Stimulated activated naive CD8-positive, alpha-beta T cell treated with anti-CD3 and anti-CD28 coated beads, Interleukin-15, amount 100 ng/mL, for 72 hours (primary cell): Measurements from ENCODE around the gene TAB2.
"Not testable (repeated sequence)": the region's sequence is repeated elsewhere in the genome, so short reads cannot be mapped to it uniquely, and the experiment has no call there.

Experiments used
- ATAC-seq: fragments of 150-1000 bp; cut with Tn5 transposase; 2 replicates; pipeline ENCODE4 v1.10.0; 2021; ENCODE audit warnings: mild to moderate bottlenecking, moderate library complexity
- DNase-seq, 2 donors: peaks; one replicate each; pipeline ENCODE4 v3.0.0; 2021 to 2022
- H3K27ac Mint-ChIP-seq, 2 donors: one replicate each; pipeline ENCODE4 v1.8.0; 2022; ENCODE audit warnings: mild to moderate bottlenecking in 2 of 2, mixed read lengths in 2 of 2, moderate library complexity in 2 of 2
- H3K27me3 Mint-ChIP-seq: one replicate; pipeline ENCODE4 v1.8.0; 2022; ENCODE audit warnings: mixed read lengths
- H3K4me1 Mint-ChIP-seq: one replicate; pipeline ENCODE4 v1.8.0; 2022; ENCODE audit warnings: mild to moderate bottlenecking, mixed read lengths
- H3K4me3 Mint-ChIP-seq, 2 donors: one replicate each; pipeline ENCODE4 v1.8.0; 2022; ENCODE audit warnings: mild to moderate bottlenecking in 2 of 2, mixed read lengths in 2 of 2, moderate library complexity in 1 of 2
- H3K9me3 Mint-ChIP-seq, 2 donors: one replicate each; pipeline ENCODE4 v1.8.0; 2022; ENCODE audit warnings: mixed read lengths in 2 of 2

The TAB2 gene

GRCh38 chr6:149455031-149455732, 137.7 kb downstream of the TAB2 start:
- DNase-seq, result no peak
- H3K27me3 Mint-ChIP-seq, result no peaks in the 10 kb centered on the region
- no peak for ATAC-seq
- H3K4me1 Mint-ChIP-seq, result peaks cover 44% of the 10 kb centered on the region
- no peak overlapping the region for H3K27ac Mint-ChIP-seq
- H3K9me3 Mint-ChIP-seq, result no peaks in the 10 kb centered on the region
- H3K4me3 Mint-ChIP-seq, result no peak overlapping the region

DNA sequence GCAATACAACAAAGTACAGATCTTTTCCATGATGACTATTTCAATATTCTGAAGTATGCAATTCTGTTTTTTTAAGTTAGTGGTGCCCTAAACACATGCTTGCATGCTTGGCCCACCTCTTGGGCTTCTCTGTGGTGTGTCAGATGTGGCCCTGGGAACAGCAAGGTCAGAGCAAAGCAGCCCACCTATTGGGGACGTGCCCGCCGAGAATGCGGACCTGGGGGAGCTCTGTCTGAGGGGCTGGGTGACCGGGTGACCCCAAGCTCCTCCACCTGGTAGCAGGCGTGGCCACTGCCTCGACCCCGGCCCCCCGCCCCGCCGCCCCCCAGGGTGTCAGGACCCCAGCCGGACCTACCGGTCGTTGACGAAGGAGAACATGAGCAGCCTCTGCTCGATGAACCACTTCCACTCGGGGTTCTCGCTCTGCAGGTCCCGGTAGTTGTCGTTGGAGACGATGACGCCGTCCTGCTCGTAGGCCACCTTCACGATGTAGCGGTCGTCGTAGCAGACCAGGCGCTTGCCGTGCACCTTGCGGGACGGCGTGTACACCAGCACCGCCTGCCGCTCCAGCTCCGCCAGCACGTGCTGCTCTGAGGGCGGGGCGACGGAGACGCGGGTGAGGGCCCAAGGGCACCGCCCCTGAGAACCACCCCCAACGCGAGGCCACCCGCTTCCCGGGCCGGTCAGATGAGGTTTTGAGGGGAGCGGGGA, 139.0 kb downstream of the TAB2 start:
- Mint-ChIP-seq H3K4me3 (no peak overlapping the region), H3K9me3 (no peaks in the 10 kb centered on the region), H3K27ac (no peak overlapping the region), H3K4me1 (peaks cover 45% of the 10 kb centered on the region), H3K27me3 (no peaks in the 10 kb centered on the region)
- ATAC-seq (no peak), DNase-seq (no peak)

GRCh38 chr6:149457316-149457884, 139.9 kb downstream of the TAB2 start:
- no peaks in the 10 kb centered on the region for H3K9me3 Mint-ChIP-seq
- DNase-seq (no peak), ATAC-seq (no peak)
- no peak overlapping the region for H3K4me3 Mint-ChIP-seq
- H3K27ac Mint-ChIP-seq, result no peak overlapping the region
- peaks cover 36% of the 10 kb centered on the region for H3K4me1 Mint-ChIP-seq
- no peaks in the 10 kb centered on the region for H3K27me3 Mint-ChIP-seq

DNA sequence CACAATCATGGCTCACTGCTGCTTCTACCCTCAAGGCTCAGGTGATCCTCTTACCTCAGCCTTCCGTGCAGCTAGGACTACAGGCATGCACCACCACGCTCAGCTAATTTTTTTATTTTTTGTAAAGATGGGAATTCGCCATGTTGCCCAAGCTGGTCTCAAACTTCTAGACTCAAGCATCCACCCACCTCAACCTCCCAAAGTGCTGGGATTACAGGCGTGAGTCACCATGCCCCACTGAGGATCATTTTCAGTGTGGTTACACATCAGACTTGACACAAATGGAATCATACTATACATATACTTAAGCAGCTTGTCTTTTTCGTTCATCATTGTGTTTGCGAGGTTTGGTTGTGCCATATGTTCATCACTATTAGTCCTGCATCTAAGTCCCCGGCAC, 140.7 kb downstream of the TAB2 start:
- Mint-ChIP-seq H3K27ac (peak overlapping the region in 1 of 2 donors; percentile 59), H3K27me3 (no peaks in the 10 kb centered on the region), H3K4me1 (peaks cover 29% of the 10 kb centered on the region), H3K9me3 (no peaks in the 10 kb centered on the region), H3K4me3 (no peak overlapping the region)
- ATAC-seq (no peak), DNase-seq (no peak)

- DNase-seq, result no peak
- no peak for ATAC-seq
- no peak overlapping the region for H3K4me3 Mint-ChIP-seq
These were observed 141.3 kb downstream of the TAB2 start for GRCh38 chr6:149458806-149459205.

GRCh38 chr6:149459761-149460160, 142.2 kb downstream of the TAB2 start:
- Mint-ChIP-seq H3K27me3 (no peaks in the 10 kb centered on the region), H3K9me3 (no peaks in the 10 kb centered on the region), H3K4me1 (peaks cover 35% of the 10 kb centered on the region), H3K4me3 (no peak overlapping the region), H3K27ac (no peak overlapping the region)
- no peak for DNase-seq
- ATAC-seq, result no peak

More at GRCh38 chr6:149458806-149459205, 141.3 kb downstream of the TAB2 start:
- Mint-ChIP-seq H3K27ac (peak overlapping the region in 1 of 2 donors; percentile 22), H3K4me1 (peaks cover 29% of the 10 kb centered on the region), H3K9me3 (no peaks in the 10 kb centered on the region), H3K27me3 (no peaks in the 10 kb centered on the region)

- not testable (repeated sequence) for ATAC-seq, H3K27ac Mint-ChIP-seq, H3K27me3 Mint-ChIP-seq, DNase-seq, H3K9me3 Mint-ChIP-seq, H3K4me3 Mint-ChIP-seq
- H3K4me1 Mint-ChIP-seq, result peaks cover 35% of the 10 kb centered on the region
These were observed 142.7 kb downstream of the TAB2 start for GRCh38 chr6:149460249-149460648.
